Natural killer cell (primary cell): ENCODE results near the gene ZNF479. TPM values are rescaled to one million over a fixed set of nuclear protein-coding genes. Genes with fewer than 3 reads are reported as not detected.
"Not testable (repeated sequence)": the region's sequence is repeated elsewhere in the genome, so short reads cannot be mapped to it uniquely, and the experiment has no call there.

Experiments used
- ATAC-seq, 3 donors: fragments of 150-1000 bp in 2 of 3; fragments of 200-7000 bp in 1 of 3; cut with Tn5 transposase; 1 replicate in 1 of 3; 2 replicates in 2 of 3; pipeline ENCODE4 v1.10.0; 2021; ENCODE audit warnings: mild to moderate bottlenecking in 2 of 3, moderate library complexity in 2 of 3
- DNase-seq, 2 donors: peaks; one replicate each; pipeline versions ENCODE4 v3.0.0 to v3.0.0-alpha.2; 2013 to 2021; ENCODE audit warnings: mixed read lengths in 1 of 2
- H3K27ac ChIP-seq: one replicate; pipeline ENCODE4 v1.5.1; 2013; ENCODE audit warnings: mild to moderate bottlenecking, low read length
- H3K27me3 ChIP-seq: one replicate; pipeline ENCODE4 v1.6.1; 2013; ENCODE audit warnings: low read length; ENCODE audit not compliant: control insufficient read depth, insufficient read depth
- H3K36me3 ChIP-seq: one replicate; pipeline ENCODE4 v1.6.1; 2013; ENCODE audit warnings: low read length; ENCODE audit not compliant: control insufficient read depth, insufficient read depth
- H3K4me1 ChIP-seq: one replicate; pipeline ENCODE4 v1.6.1; 2013; ENCODE audit warnings: low read length; ENCODE audit not compliant: control insufficient read depth, insufficient read depth
- H3K4me3 ChIP-seq: one replicate; pipeline ENCODE4 v1.5.1; 2013; ENCODE audit warnings: low read length
- H3K9me3 ChIP-seq: one replicate; pipeline ENCODE4 v1.6.1; 2013; ENCODE audit warnings: low read length; ENCODE audit not compliant: control insufficient read depth, insufficient read depth
- H3K27ac Mint-ChIP-seq, 2 donors: one replicate each; pipeline ENCODE4 v1.8.0; 2022; ENCODE audit warnings: mild to moderate bottlenecking in 2 of 2, mixed read lengths in 2 of 2, moderate library complexity in 1 of 2
- H3K27me3 Mint-ChIP-seq, 2 donors: one replicate each; pipeline ENCODE4 v1.8.0; 2022; ENCODE audit warnings: low read depth in 2 of 2, mixed read lengths in 2 of 2
- H3K36me3 Mint-ChIP-seq: one replicate; pipeline ENCODE4 v1.8.0; 2022; ENCODE audit warnings: mixed read lengths
- H3K4me1 Mint-ChIP-seq, 2 donors: one replicate each; pipeline ENCODE4 v1.8.0; 2022; ENCODE audit warnings: mixed read lengths in 2 of 2
- H3K4me3 Mint-ChIP-seq: one replicate; pipeline ENCODE4 v1.8.0; 2022; ENCODE audit warnings: mild to moderate bottlenecking, moderate library complexity, mixed read lengths
- H3K9me3 Mint-ChIP-seq, 2 donors: one replicate each; pipeline ENCODE4 v1.8.0; 2022; ENCODE audit warnings: mixed read lengths in 2 of 2
- CTCF ChIP-seq: fragments of 200-600 bp; IDR thresholded peaks from one replicate; pipeline ENCODE4 v1.8.0; 2022; ENCODE audit warnings: antibody characterized with exemption
- WGBS: methylation state at CpG from one replicate; pipeline ENCODE4 v1.1.7; 2013; ENCODE audit warnings: missing lambda C conversion rate; ENCODE audit not compliant: insufficient coverage; 5-methylcytosine and 5-hydroxymethylcytosine counted together
- intact Hi-C: fragments of 100-400 bp; cut with micrococcal nuclease; formaldehyde crosslinking; loops from one replicate; pipeline ENCODE4 v1.14.2; 2022
- total RNA-seq, 4 donors: library from RNA; stranded (reverse); fragments of 120-200 nt in 1 of 4; gene quantifications; one replicate each; pipeline versions ENCODE4 v1.2.3 to v1.2.4, GENCODE V29; 2013 to 2022

Gene ZNF479
- total RNA-seq, 3 donors from 2014 or later (not counting 1 experiment from before 2014, with no cell fraction given) = not detected

GRCh38 chr7:57165285-57165899 is 33.2 kb upstream of the ZNF479 start:
- H3K4me1 Mint-ChIP-seq = no peaks in the 10 kb centered on the region
- no peak overlapping the region for H3K4me3 Mint-ChIP-seq

GRCh38 chr7:57120123-57120784 is 12.0 kb downstream of the ZNF479 start:
- H3K4me1 Mint-ChIP-seq, H3K27ac Mint-ChIP-seq, H3K4me1 ChIP-seq, H3K4me3 Mint-ChIP-seq, H3K36me3 Mint-ChIP-seq, H3K27me3 ChIP-seq, H3K36me3 ChIP-seq, intact Hi-C loops, H3K4me3 ChIP-seq, H3K27me3 Mint-ChIP-seq, H3K27ac ChIP-seq, H3K9me3 ChIP-seq, DNase-seq, ATAC-seq: not testable (repeated sequence)
- peaks cover 5 to 11% of the 10 kb centered on the region in 2 donors for H3K9me3 Mint-ChIP-seq
- WGBS = no CpG with 5 or more reads among the region's 5 CpGs

More at GRCh38 chr7:57165285-57165899, 33.2 kb upstream of the ZNF479 start:
- Histone ChIP-seq H3K36me3 (no peaks in the 10 kb centered on the region), H3K27ac (no peak overlapping the region), H3K4me3 (no peak overlapping the region), H3K9me3 (peaks cover 30% of the 10 kb centered on the region), H3K27me3 (no peaks in the 10 kb centered on the region), H3K4me1 (no peaks in the 10 kb centered on the region)
- TF ChIP-seq CTCF = no peak
- H3K36me3 Mint-ChIP-seq = peaks cover 14% of the 10 kb centered on the region
- no peak for DNase-seq
- H3K9me3 Mint-ChIP-seq = peaks cover 9 to 16% of the 10 kb centered on the region in 2 donors
- H3K27me3 Mint-ChIP-seq = no peaks in the 10 kb centered on the region
- 78% methylated on average over 4 of the region's 7 CpGs for WGBS
- ATAC-seq = no peak
- H3K27ac Mint-ChIP-seq = no peak overlapping the region
- intact Hi-C loops = no loop called here
